ENCODE measurements around the gene FAM47E.

The FAM47E gene

DNA sequence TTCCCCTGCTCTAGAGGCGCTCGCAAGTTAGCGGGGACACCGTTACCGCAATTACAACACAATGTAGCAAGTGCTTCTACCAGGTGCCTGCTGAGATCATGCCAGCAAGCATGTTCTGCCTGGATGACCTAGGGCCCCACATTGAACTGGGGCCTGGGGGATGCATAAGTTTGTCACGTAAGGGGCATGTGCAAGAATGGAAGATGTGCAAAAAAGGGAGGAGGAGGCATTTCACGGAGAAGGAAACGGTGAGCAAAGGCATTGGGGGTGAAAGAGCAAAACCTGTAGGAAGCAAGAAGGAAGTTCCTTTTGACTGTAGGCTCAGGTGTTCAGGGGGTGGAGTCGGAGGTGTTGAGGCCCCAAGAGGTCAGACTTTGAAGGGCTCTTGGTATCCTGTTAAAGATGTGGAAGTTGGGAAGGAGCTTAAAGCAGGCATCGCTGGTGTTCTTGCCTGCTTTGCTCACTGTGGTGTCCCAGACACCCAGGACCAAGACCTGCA is 37.3 kb upstream of the FAM47E start:
- ATAC-seq (ENCODE audit: low read depth), result no peak
- Histone ChIP-seq H3K4me3 (ENCODE audit: severe bottlenecking) (peak overlapping the region; percentile 59), H3K27me3 (ENCODE audit: insufficient read depth, poor library complexity, severe bottlenecking) (no peaks in the 10 kb centered on the region), H3K4me1 (ENCODE audit: insufficient read depth, poor library complexity, severe bottlenecking) (peaks cover 32% of the 10 kb centered on the region), H3K36me3 (ENCODE audit: low read depth) (no peaks in the 10 kb centered on the region; the same call in 1 of the 2 replicates), H3K27ac (ENCODE audit: poor library complexity, severe bottlenecking) (peak overlapping the region; percentile 65), H3K9me3 (ENCODE audit: severe bottlenecking) (no peaks in the 10 kb centered on the region)
- TF ChIP-seq, protein P1, sequence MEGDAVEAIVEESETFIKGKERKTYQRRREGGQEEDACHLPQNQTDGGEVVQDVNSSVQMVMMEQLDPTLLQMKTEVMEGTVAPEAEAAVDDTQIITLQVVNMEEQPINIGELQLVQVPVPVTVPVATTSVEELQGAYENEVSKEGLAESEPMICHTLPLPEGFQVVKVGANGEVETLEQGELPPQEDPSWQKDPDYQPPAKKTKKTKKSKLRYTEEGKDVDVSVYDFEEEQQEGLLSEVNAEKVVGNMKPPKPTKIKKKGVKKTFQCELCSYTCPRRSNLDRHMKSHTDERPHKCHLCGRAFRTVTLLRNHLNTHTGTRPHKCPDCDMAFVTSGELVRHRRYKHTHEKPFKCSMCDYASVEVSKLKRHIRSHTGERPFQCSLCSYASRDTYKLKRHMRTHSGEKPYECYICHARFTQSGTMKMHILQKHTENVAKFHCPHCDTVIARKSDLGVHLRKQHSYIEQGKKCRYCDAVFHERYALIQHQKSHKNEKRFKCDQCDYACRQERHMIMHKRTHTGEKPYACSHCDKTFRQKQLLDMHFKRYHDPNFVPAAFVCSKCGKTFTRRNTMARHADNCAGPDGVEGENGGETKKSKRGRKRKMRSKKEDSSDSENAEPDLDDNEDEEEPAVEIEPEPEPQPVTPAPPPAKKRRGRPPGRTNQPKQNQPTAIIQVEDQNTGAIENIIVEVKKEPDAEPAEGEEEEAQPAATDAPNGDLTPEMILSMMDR (IDR thresholded peaks at IDR 0.05; ENCODE audit: poor library complexity, severe bottlenecking), result no peak
- no peak for DNase-seq (ENCODE audit: low spot score)

GRCh38 chr4:76215077-76215476 is 36.4 kb upstream of the FAM47E start:
- no peak for ATAC-seq (ENCODE audit: low read depth)
- peaks cover 38% of the 10 kb centered on the region for H3K4me1 ChIP-seq (ENCODE audit: insufficient read depth, poor library complexity, severe bottlenecking)
- TF ChIP-seq, protein P1 (IDR thresholded peaks at IDR 0.05; ENCODE audit: poor library complexity, severe bottlenecking), result no peak

DNA sequence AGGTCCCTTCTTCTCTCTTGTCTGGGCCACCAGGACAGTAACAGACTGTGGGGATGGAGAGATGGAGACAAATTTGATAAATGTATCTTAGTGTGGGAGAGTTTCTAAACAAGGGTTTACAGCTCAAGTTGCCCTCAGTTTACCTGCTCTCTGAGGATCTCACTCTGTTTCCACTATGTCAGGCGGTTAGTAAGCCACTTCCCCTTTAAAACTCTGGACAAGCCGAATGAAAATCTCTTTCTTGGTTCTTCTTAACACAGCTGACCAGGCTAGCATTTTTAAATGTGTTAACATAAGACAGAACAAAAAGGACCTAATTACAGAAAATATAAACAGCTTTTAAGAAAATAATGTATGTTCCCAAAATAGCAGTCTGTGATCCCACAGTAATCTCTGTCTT is 35.0 kb upstream of the FAM47E start:
- Histone ChIP-seq H3K36me3 (ENCODE audit: low read depth) (no peaks in the 10 kb centered on the region), H3K4me1 (ENCODE audit: insufficient read depth, poor library complexity, severe bottlenecking) (peaks cover 32% of the 10 kb centered on the region), H3K9me3 (ENCODE audit: severe bottlenecking) (no peaks in the 10 kb centered on the region), H3K27ac (ENCODE audit: poor library complexity, severe bottlenecking) (no peak overlapping the region), H3K4me3 (ENCODE audit: severe bottlenecking) (no peak overlapping the region), H3K27me3 (ENCODE audit: insufficient read depth, poor library complexity, severe bottlenecking) (no peaks in the 10 kb centered on the region)
- DNase-seq (ENCODE audit: low spot score) (no peak), ATAC-seq (ENCODE audit: low read depth) (no peak)
- TF ChIP-seq, protein P1 (IDR thresholded peaks at IDR 0.05; ENCODE audit: poor library complexity, severe bottlenecking), result no peak

More at GRCh38 chr4:76215077-76215476, 36.4 kb upstream of the FAM47E start:
- no peaks in the 10 kb centered on the region; the same call in 1 of the 2 replicates for H3K36me3 ChIP-seq (ENCODE audit: low read depth)
- DNase-seq (ENCODE audit: low spot score), result no peak
- H3K4me3 ChIP-seq (ENCODE audit: severe bottlenecking), result no peak overlapping the region
- no peak overlapping the region for H3K27ac ChIP-seq (ENCODE audit: poor library complexity, severe bottlenecking)
- H3K9me3 ChIP-seq (ENCODE audit: severe bottlenecking), result no peaks in the 10 kb centered on the region
- H3K27me3 ChIP-seq (ENCODE audit: insufficient read depth, poor library complexity, severe bottlenecking), result no peaks in the 10 kb centered on the region

- DNase-seq (ENCODE audit: low spot score), result no peak
- Histone ChIP-seq H3K4me3 (ENCODE audit: severe bottlenecking) (no peak overlapping the region), H3K27ac (ENCODE audit: poor library complexity, severe bottlenecking) (no peak overlapping the region), H3K4me1 (ENCODE audit: insufficient read depth, poor library complexity, severe bottlenecking) (peaks cover 28% of the 10 kb centered on the region), H3K9me3 (ENCODE audit: severe bottlenecking) (no peaks in the 10 kb centered on the region), H3K27me3 (ENCODE audit: insufficient read depth, poor library complexity, severe bottlenecking) (no peaks in the 10 kb centered on the region), H3K36me3 (ENCODE audit: low read depth) (no peaks in the 10 kb centered on the region)
- TF ChIP-seq, protein P1 (IDR thresholded peaks at IDR 0.05; ENCODE audit: poor library complexity, severe bottlenecking), result no peak
- ATAC-seq (ENCODE audit: low read depth), result no peak
These were observed 34.3 kb upstream of the FAM47E start for GRCh38 chr4:76216975-76217814.

Measured in RWPE2 (cell line).